Fibroblast of the aortic adventitia (primary cell): ENCODE measurements around the gene PRKCH. TPM values are rescaled to one million over a fixed set of nuclear protein-coding genes. Genes with fewer than 3 reads are reported as not detected.

Source experiments
- DNase-seq: peaks from one replicate; pipeline ENCODE4 v3.0.0-alpha.2; 2010; ENCODE audit warnings: low read depth
- H3K4me3 ChIP-seq: 2 replicates; pipeline ENCODE4 v1.5.1; 2011; ENCODE audit warnings: low read depth, mild to moderate bottlenecking, control low read depth, low read length, moderate library complexity
- CTCF ChIP-seq: IDR thresholded peaks from 2 replicates; pipeline ENCODE4 v1.5.1; 2011; ENCODE audit warnings: mild to moderate bottlenecking, low read length, control low read depth, inconsistent platforms; ENCODE audit not compliant: insufficient read depth
- total RNA-seq: library from RNA; depleted of rRNA; stranded (reverse); fragments of >200 nt; gene quantifications from 2 replicates; pipeline ENCODE4 v1.2.3, GENCODE V29; 2012; ENCODE audit warnings: low replicate concordance

The PRKCH gene
- total RNA-seq, 1 donor, result 4.2 TPM

GRCh38 chr14:61419201-61419600, 97.8 kb downstream of the PRKCH start:
- no peak for TF ChIP-seq CTCF

GRCh38 chr14:61420326-61420725, 98.9 kb downstream of the PRKCH start:
- H3K4me3 ChIP-seq, result no peak overlapping the region
- no peak for TF ChIP-seq CTCF
- DNase-seq, result no peak

More at GRCh38 chr14:61419201-61419600, 97.8 kb downstream of the PRKCH start:
- no peak overlapping the region for H3K4me3 ChIP-seq
- no peak for DNase-seq

GRCh38 chr14:61421212-61421923, 100.0 kb downstream of the PRKCH start:
- TF ChIP-seq CTCF, result no peak
- no peak for DNase-seq
- no peak overlapping the region for H3K4me3 ChIP-seq

GRCh38 chr14:61426048-61426447, 104.7 kb downstream of the PRKCH start:
- TF ChIP-seq CTCF, result no peak
- DNase-seq, result no peak
- H3K4me3 ChIP-seq, result no peak overlapping the region

GRCh38 chr14:61428261-61428660, 106.9 kb downstream of the PRKCH start:
- TF ChIP-seq CTCF, result no peak
- no peak for DNase-seq

GRCh38 chr14:61429316-61429715, 107.9 kb downstream of the PRKCH start:
- no peak for DNase-seq
- no peak for TF ChIP-seq CTCF
- H3K4me3 ChIP-seq, result no peak overlapping the region

More at GRCh38 chr14:61428261-61428660, 106.9 kb downstream of the PRKCH start:
- H3K4me3 ChIP-seq, result no peak overlapping the region

- TF ChIP-seq CTCF, result no peak
Measured at GRCh38 chr14:61430066-61430757, 108.8 kb downstream of the PRKCH start.

More at GRCh38 chr14:61430066-61430757, 108.8 kb downstream of the PRKCH start:
- H3K4me3 ChIP-seq, result no peak overlapping the region
- DNase-seq, result no peak
